Measurements from ENCODE around the gene ABCA1. TPM values are rescaled to one million over a fixed set of nuclear protein-coding genes. Genes with fewer than 3 reads are reported as not detected.

ABCA1 gene
- polyA plus RNA-seq, 1 donor (not counting 4 experiments of a cell fraction or from before 2014, with no cell fraction given): 23.0 TPM

- Histone ChIP-seq H3K27ac (ENCODE audit: control insufficient read depth, insufficient read depth, low read length) (no peak overlapping the region), H3K4me3 (ENCODE audit: control insufficient read depth in 2 of 3, extremely low read depth in 1 of 3, insufficient read depth in 2 of 3, low read depth in 1 of 3, low read length in 3 of 3) (no peak overlapping the region)
- FAIRE-seq: no peak
Measured at GRCh38 chr9:104778802-104779201, 149.2 kb downstream of the ABCA1 start.

GRCh38 chr9:104776797-104777196, 151.2 kb downstream of the ABCA1 start:
- dilution Hi-C loops (cut with MboI; ENCODE audit: extremely low pct_ligation_motif_present, low sequenced_read_pairs): no loop called here
- no peak overlapping the region for H3K9ac ChIP-seq (ENCODE audit: control insufficient read depth, extremely low read depth, insufficient read depth, low read length)
- DNase-seq (ENCODE audit: low read depth, low spot score): no peak
- no peaks in the 10 kb centered on the region for H3K27me3 ChIP-seq (ENCODE audit: control insufficient read depth, extremely low read depth, insufficient read depth, low read length)
- no peaks in the 10 kb centered on the region for H3K79me2 ChIP-seq (ENCODE audit: control insufficient read depth, insufficient read depth, low read length)
- TF ChIP-seq EZH2 (IDR thresholded peaks at IDR 0.05; ENCODE audit: low read length) (no peak), CTCF (optimal IDR thresholded peaks at IDR 0.05 in 1 of 3, IDR thresholded peaks at IDR 0.05 in 1 of 3, conservative IDR thresholded peaks at IDR 0.05 in 1 of 3; ENCODE audit: extremely low read depth in 1 of 3, insufficient read depth in 2 of 3, low read length in 3 of 3) (no peak)
- no peak overlapping the region for H3K4me3 ChIP-seq (ENCODE audit: control insufficient read depth in 2 of 3, extremely low read depth in 1 of 3, insufficient read depth in 2 of 3, low read depth in 1 of 3, low read length in 3 of 3)
- H3K4me2 ChIP-seq (ENCODE audit: control insufficient read depth, extremely low read depth, insufficient read depth, low read depth, low read length): no peak overlapping the region
- H2AFZ ChIP-seq (ENCODE audit: control insufficient read depth, low read length): no peak overlapping the region
- peaks cover 7% of the 10 kb centered on the region for H3K4me1 ChIP-seq (ENCODE audit: control insufficient read depth, extremely low read depth, insufficient read depth, low read length)
- no peaks in the 10 kb centered on the region for H4K20me1 ChIP-seq (ENCODE audit: control insufficient read depth, extremely low read depth, insufficient read depth, low read length)
- no peaks in the 10 kb centered on the region for H3K9me3 ChIP-seq (ENCODE audit: control insufficient read depth, low read depth, low read length)
- FAIRE-seq: no peak
- H3K9me1 ChIP-seq (ENCODE audit: control insufficient read depth, extremely low read depth, insufficient read depth, low read length): no peaks in the 10 kb centered on the region
- no peak overlapping the region for H3K27ac ChIP-seq (ENCODE audit: control insufficient read depth, insufficient read depth, low read length)
- no peaks in the 10 kb centered on the region for H3K36me3 ChIP-seq (ENCODE audit: control insufficient read depth in 2 of 2, extremely low read depth in 1 of 2, insufficient read depth in 2 of 2, low read length in 2 of 2)

More at GRCh38 chr9:104778802-104779201, 149.2 kb downstream of the ABCA1 start:
- no peak for TF ChIP-seq CTCF (optimal IDR thresholded peaks at IDR 0.05 in 1 of 3, IDR thresholded peaks at IDR 0.05 in 1 of 3, conservative IDR thresholded peaks at IDR 0.05 in 1 of 3; ENCODE audit: extremely low read depth in 1 of 3, insufficient read depth in 2 of 3, low read length in 3 of 3)
- TF ChIP-seq EZH2 (IDR thresholded peaks at IDR 0.05; ENCODE audit: low read length): no peak
- Histone ChIP-seq H3K36me3 (ENCODE audit: control insufficient read depth in 2 of 2, extremely low read depth in 1 of 2, insufficient read depth in 2 of 2, low read length in 2 of 2) (peaks cover 3 to 6% of the 10 kb centered on the region in 2 experiments), H3K79me2 (ENCODE audit: control insufficient read depth, insufficient read depth, low read length) (no peaks in the 10 kb centered on the region), H3K9ac (ENCODE audit: control insufficient read depth, extremely low read depth, insufficient read depth, low read length) (no peak overlapping the region), H3K9me3 (ENCODE audit: control insufficient read depth, low read depth, low read length) (no peaks in the 10 kb centered on the region), H3K9me1 (ENCODE audit: control insufficient read depth, extremely low read depth, insufficient read depth, low read length) (no peaks in the 10 kb centered on the region), H4K20me1 (ENCODE audit: control insufficient read depth, extremely low read depth, insufficient read depth, low read length) (no peaks in the 10 kb centered on the region), H3K4me2 (ENCODE audit: control insufficient read depth, extremely low read depth, insufficient read depth, low read depth, low read length) (no peak overlapping the region), H3K4me1 (ENCODE audit: control insufficient read depth, extremely low read depth, insufficient read depth, low read length) (peaks cover 7% of the 10 kb centered on the region), H2AFZ (ENCODE audit: control insufficient read depth, low read length) (no peak overlapping the region), H3K27me3 (ENCODE audit: control insufficient read depth, extremely low read depth, insufficient read depth, low read length) (no peaks in the 10 kb centered on the region)
- dilution Hi-C loops (cut with MboI; ENCODE audit: extremely low pct_ligation_motif_present, low sequenced_read_pairs): no loop called here
- DNase-seq (ENCODE audit: low read depth, low spot score): no peak

Measured in keratinocyte (primary cell).